AG08395 (cell line): ENCODE results near the gene MYO9A.
"Not testable (repeated sequence)": the region's sequence is repeated elsewhere in the genome, so short reads cannot be mapped to it uniquely, and the experiment has no call there.

Experiments used
- DNase-seq: peaks from one replicate; pipeline ENCODE4 v3.0.0; 2012; ENCODE audit warnings: mixed read lengths, low spot score

The MYO9A gene

DNA sequence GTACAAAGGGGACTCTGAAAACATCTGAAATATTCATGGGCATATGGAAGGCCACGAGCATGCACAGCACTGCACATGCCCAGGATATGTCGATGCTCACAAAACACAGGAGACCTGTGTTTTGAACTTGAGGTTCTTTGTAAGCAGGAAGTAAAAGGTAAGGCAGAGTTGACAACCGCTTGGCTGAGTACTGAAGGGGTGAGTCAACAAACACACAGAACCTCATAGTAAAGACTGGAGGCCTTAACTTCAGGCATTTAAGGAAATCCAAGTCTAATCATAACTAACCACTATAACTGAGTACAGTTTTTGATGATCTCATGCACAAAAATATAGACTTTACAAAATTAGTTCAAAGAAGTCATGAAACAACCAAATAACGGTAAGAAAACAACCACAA, 80.6 kb downstream of the MYO9A start:
- no peak for DNase-seq

DNA sequence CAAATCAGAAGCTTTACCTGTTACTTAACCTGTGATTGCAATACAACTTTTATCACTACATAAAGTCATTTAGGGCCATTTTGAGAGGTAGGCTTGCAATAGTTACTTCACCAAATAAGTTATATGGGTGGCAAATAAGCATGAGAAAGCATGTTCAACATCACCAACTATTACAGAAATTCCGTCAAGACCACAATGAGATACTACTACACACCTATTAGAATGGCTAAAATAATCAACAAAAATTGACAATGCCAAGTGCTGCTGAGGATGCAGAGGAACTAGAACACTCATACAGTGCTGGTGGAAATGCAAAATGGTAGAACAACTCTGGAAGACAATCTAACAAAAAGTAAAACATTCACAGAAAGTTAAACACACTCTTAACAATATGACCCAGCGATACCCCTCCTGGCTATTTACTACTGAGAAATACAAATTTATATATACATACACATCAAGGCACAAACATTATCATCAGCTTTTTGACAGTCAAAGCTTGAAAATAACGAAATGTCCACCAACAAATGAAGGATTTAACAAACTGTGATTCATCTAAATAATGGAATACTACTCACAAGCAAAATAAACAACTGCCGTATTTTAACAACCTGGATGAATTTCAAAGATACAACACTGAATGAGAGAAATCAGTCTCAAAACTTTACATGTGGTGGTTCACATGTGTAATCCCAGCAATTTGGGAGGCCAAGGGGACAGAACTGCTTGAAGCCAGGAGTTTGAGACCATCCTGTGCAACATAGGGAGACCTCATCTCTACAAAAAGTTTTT, 82.9 kb downstream of the MYO9A start:
- no peak for DNase-seq

DNA sequence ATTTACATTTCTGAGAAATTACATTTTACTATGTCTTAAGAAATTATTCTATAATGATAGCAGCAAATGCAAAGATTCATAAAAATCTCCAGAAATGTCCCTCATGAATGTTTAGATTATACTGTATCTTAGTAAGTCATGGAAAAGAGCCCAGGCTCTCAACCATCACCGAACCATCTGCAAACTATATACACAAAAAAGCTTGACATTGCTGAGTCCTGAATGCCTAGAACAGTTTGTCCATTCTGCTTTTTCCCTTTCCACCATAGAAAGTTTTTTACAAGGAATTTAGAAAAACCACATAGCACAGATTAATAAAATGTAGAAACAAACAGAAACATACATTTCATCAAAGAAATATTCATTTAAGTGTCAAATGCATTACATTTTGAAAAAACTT, 83.6 kb downstream of the MYO9A start:
- DNase-seq: no peak

DNA sequence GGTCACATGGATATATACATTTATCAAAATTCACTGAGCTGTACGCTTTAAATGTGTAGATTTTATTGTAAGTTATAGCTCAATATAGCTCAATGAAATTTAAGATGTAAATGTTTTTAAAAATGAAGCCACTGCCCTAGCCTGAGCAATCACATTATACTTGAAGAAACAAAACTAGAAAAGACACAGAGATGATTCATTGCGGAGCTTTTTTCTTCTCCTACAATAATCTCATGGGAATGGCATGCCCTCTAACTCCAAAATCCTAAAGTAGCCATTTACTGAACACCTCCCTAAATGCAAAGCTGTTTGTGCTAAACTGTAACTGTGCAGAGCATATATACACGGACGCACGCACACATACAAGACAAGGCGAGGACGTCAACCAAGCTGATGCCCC, 84.2 kb downstream of the MYO9A start:
- peak; percentile 16 for DNase-seq

DNA sequence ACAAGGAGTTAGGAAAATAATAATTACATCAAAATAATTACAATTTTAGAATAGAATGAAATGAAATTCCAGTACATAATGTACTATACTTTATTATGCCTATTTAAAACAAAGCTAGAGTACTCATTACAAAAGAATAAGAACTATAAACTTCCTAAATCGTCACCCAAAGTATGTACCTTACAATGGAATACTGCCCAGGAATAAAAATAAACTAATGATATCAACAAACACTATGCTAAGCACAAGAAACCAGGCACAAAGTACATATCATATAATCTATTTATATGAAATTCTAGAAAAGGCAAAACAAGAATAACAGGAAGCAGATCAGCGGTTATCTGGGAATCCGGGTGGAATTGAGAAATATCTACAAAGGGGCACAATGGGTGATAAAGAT, 84.7 kb downstream of the MYO9A start:
- DNase-seq: no peak

DNA sequence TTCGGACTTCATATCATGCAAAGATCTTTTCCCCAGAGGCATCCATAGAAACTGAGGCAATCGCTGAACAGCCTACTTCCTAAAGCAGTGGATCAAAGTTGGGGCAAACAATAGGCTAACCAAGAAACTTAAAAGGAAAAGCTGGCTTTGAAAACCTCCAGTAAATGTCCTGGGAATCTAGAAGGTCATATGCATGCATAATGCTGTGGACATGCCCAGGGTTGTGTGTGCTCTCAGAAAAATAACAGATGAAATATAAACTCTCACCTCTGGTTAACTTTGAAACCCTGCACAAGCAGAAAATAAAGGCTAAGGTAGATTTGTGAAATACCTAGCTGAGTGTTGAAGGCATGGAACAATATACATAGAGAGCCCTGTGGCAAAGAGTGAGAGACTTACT, 96.3 kb downstream of the MYO9A start:
- DNase-seq: no peak

DNA sequence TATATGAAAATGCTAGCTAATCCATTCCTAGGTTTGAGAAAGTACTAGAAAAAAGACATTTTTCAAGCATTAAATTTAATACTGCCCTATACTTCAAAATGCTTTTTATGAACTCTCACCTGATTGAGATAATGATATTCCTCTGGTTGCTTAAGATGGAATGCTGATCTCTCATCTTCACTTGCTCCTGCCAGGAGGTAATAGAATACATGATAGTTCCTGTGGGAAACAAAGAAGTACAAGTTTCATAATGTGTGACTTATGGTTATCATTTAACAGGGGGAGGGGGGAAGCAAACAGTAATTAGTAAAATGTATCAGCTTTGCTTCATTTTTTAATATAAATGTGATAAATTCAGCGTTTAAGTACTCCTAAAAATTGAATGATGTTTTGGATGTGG, 97.2 kb downstream of the MYO9A start:
- no peak for DNase-seq

DNA sequence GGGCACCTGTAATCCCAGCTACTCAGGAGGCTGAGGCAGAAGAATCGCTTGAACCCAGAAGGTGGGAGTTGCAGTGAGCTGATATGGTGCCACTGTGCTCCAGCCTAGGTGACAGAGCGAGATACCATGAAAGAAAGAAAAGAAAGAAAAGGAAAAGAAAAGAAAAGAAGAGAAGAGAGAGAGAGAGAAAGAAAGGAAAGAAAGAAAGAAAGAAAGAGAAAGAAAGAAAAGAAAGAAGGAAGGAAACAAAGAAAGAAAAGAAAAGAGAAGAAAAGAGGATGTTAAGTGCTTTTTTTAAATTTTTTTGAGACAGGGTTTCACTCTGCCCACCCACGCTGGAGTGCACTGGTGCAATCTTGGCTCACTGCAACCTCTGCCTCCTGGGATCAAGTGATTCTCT, 103.4 kb downstream of the MYO9A start:
- not testable (repeated sequence) for DNase-seq

DNA sequence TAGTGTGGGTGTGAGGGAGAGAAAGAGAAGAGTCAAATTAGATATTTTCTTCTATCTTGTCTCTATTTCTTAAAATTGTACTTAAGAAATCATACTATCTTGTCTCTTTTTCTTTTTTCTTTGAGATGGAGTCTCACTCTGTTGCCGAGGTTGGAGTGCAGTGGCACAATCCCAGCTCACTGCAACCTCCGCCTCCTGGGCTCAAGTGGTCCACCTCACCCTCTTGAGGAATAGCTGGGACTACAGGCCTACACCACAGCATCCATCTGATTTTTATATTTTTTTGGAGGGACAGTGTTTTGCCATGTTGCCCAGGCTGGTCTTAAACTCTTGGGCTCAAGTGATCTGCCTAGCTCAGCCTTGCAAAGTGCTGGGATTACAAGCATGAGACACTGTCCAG, 104.2 kb downstream of the MYO9A start:
- DNase-seq: no peak

DNA sequence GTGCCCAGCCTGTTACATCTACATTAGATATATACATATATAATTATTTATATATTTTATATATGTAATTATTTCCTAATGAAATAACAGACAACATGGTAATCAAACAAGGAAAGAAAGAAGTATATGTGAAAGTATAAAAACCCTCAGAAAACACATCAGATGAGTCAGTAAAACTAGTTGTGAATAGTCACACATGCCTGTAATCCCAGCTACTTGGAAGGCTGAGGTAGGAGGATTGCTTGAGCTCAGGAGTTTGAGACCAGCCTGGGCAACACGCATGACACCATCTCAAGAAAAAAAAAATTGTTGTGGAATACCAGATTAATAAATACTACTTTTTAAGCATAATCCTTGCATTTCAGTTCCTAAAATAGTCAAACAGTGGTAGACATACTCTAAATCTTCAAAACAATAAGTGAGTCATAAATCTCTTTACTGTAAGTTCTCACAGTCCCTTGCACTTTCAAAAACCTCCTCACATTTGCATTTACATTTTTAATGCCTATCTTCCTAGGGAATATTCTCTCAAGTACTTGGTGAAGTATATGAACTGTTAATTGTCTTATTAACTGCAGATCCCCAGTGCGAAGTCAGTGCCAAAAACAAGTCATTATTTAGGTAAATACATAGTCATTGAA, 106.5 kb downstream of the MYO9A start:
- DNase-seq: no peak

DNA sequence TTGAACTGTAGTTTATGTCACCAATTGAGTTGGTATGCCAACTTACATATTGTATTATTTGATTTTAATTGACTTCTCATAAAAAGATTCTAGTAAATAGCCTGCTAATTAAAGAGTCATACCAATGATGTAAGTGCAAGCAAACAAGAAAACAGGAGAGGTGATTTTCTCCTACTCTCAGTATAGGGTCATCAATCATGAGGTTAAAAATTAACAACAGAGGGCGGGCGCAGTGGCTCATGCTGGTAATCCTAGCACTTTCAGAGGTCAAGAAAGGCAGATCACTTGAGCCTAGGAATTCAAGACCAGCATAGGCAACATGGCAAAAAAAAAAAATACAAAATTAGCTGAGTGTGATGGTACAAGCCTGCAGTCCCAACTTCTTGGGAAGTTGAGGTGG, 108.7 kb downstream of the MYO9A start:
- no peak for DNase-seq

DNA sequence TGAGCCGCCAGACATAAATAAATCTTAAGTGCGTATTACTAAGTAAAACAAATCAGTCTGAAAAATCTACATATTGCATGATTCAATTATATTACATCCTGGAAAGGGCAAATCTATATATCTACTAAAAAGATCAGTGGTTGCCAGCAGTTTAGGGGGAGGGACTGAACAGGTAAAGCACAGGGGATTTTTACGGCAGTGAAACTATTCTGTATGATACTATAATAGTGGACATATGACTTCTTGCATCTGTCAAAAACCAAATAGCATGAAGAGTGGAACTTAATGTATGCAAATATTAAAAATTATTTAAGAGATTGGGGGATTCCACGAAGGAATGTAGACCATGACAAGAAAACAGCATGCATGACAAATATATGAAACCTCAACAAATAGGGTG, 111.6 kb downstream of the MYO9A start:
- DNase-seq: no peak

DNA sequence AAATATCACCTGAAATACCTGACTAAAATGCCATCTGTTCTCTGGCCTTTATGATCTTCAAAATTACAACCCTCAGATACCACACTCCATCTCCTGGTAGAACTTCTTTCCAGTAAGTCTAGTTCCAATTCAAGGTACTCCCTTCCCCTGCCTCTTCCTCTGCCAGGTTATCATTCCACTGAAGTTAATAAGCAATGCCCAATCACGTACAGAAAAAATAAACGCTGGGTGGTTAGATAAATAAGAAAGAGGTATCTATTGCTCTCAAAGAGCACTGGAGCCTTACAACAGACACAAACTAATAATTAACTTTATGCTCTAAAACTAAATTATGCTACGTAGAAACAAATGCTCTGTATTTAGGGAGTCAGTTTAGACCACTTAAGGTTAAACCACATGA, 112.5 kb downstream of the MYO9A start:
- DNase-seq: no peak

DNA sequence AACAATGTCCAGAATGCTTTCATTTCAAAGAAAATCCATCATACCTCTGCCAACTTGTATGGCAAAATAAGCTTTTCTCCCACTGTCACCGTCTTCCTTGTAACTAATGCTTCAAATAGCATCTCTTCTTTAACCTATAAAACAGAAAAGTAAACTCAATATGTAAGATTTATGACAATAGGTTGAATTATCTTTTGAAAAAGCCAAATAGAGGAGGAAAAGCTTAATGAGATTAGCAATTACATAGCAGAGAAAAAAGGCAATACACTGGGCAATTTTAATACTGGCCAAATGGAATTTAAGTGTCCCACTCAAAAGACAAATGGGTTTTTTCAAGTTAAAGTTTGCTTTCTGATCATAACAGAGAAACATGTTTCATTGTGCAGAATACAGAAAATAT, 118.1 kb downstream of the MYO9A start:
- no peak for DNase-seq

DNA sequence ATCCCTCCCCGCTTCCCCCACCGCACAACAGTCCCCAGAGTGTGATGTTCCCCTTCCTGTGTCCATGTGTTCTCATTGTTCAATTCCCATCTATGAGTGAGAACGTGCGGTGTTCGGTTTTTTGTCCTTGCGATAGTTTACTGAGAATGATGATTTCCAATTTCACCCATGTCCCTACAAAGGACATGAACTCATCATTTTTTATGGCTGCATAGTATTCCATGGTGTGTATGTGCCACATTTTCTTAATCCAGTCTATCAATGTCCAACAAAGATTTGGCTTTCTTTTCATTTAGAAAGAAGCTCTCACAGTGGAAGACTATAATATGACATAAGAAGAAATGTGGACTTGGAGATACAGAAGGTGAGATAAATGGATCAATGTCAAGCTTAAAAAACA, 119.2 kb downstream of the MYO9A start:
- DNase-seq: not testable (repeated sequence)

DNA sequence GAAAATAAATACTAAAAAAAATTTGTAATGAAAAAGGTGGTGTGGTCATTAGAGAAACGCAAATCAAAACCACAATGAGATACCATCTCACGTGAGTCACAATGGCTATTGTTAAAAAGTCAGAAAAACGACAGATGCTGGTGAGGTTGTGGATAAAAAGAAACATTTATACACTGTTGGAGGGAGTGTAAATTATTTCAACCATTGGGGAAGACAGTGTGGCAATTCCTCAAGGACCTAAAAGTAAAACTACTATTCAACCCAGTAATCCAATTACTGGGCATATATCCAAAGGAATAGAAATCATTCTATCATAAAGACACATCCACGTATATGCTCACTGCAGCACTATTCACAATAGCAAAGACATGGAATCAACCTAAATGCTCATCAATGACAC, 120.3 kb downstream of the MYO9A start:
- no peak for DNase-seq

DNA sequence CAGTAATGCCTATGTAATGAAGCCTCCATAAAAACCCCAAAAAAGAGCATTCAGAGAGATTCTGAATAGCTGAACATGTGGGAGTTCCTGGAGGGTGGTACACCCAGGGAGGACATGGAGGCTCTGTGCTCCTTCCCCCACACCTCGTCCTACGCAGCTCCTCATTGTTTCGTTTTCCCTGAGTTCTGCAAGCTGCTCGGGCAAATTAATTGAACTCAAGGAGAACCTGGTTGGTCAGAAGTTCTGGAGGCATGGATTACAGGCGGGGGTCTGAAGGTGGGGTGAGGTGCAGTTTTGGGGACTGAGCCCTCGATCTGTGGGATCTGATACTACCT, 142.2 kb downstream of the MYO9A start:
- no peak for DNase-seq

DNA sequence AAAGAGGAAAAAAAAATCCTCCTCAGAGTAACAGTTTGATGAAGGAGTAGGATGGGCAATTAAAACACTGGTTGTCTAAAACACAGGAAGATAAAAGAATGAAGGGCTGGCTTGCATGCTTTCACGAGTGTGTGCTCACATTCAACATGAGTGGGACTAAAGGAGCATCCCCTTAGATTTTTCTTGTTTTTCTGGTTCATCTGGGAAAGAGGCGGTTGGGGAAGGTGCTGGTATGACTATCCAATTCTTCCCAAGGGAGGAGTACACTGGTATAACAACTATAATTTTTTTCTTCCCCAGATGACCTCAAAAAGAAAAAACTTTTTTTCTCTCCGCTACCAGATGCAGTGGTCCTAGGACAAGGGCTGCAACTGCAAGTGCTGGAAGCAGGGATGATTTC, 143.7 kb downstream of the MYO9A start:
- no peak for DNase-seq

DNA sequence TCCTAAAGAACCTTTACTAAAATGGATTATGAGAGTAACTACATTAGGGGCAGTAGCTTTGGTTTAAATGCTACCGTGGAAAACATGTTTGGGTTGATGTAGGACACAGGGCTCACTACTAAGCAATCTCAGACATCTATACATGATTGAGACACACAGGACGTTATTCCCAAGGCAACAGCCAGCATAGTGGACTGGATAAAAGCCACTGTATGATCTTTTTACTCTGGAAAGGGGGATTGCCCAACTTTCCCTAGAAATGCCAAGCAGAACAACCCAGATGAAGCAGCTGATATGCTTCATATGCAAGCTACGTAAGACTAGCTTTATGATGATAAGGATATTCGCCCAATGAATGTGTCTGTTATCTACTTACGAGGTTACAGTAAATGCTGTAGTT, 144.6 kb downstream of the MYO9A start:
- DNase-seq: no peak

DNA sequence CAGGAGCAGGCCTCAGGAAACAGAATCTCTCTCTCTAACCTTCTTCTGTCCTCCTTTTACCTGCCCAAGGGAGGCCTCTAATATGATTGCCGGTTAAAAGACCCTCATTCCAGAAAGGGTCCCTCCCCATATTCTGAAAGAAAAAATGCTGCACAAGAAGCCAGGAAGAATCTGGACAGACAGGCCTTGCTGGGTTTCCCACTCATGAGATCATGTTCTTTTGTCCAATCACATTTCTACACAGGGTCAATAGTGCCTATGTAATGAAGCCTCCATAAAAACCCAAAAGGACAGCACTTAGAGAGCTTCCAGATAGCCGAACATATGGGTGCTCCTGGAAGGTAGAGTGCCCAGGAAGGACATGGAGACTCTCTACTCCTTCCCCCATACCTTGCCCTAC, 146.0 kb downstream of the MYO9A start:
- DNase-seq: no peak

DNA sequence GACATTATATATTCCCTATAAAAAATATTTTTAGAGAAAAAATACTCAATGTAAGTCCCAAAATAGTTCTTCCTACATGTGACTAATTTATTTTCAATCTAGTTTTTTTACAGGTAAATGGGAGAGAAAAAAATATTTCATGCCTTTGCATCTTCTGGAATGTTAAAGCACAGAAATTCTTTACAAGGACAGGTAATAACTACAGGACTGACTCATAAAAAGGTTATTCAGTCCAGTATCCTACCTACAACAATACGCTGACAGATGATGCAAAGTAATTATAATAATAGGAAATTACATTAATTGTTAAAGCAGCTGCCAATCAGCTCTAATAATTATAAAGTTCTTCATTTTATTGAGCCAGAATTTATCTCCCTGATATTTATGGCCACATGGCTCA, 147.5 kb downstream of the MYO9A start:
- DNase-seq: no peak

DNA sequence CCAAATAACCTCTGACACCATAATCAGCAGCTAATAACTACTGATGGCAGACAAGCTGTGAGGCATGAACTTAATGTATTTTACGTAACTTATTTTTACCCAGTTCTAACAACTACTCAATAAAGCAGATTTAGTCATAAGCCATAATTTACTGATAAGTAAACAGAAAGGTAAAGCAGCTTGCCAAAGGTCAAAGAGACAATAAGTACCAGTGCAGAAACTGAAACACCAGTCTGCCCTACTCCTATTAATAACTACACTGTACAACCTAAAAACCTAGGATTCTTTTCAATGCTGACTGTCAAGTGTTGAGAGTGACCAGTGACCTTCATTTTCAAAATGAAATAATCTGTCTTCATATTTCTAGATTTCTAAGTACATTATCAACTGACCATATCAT, 155.4 kb downstream of the MYO9A start:
- no peak for DNase-seq

DNA sequence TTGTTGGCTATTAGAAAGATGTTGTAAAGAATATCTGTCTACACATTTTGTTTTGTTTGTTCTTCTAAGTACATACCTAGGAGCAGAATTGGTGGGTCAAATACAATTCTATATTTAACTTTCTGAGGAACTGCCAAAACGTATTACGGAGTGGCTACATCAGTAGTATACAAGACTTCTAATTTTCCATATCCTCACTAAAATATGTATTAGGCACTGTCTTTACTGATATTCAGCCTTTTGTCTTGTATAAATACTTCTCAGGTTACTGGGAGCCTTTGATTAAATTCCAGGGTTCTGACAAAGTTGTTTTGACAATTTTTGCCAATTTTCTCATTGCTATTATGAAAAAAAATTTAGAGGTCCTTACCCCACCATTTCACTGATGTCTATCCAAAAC, 160.9 kb downstream of the MYO9A start:
- DNase-seq: no peak

DNA sequence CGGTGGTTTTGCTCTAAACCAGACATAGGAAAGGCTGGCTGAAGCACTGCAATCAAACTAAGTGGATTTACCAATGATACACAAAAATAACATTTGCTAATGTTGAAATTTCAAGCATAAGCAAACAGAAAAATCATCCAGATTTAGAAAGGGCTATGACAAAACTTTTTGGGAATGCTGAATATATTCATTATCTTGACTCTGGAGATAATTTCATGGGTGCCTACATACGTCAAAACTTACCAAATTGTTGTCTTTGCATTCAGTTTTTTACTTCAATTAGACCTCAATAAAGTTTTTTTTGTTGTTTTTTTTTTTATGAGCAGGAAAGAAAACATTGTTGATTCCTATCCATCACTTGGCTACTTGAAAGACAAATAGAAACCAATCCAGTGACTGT, 166.8 kb downstream of the MYO9A start:
- no peak for DNase-seq
